HepG2 (cell line): ENCODE results near the gene POLR1C. TPM values are rescaled to one million over a fixed set of nuclear protein-coding genes. Genes with fewer than 3 reads are reported as not detected.

Experiments
- CBFB ChIP-seq: sonication (generic); formaldehyde crosslinking; IDR thresholded peaks from 2 replicates; pipeline ENCODE4 v1.4.0; 2020; ENCODE audit warnings: missing genetic modification reagents
- CREB1 ChIP-seq, 2 experiments: fragments of 450-650 bp in 1 of 2; IDR thresholded peaks; 2 replicates each; pipeline ENCODE4 v1.6.1; 2016 to 2017; ENCODE audit warnings: control low read depth in 1 of 2, mild to moderate bottlenecking in 1 of 2, missing compliant biosample characterization in 1 of 2, missing genetic modification characterization in 1 of 2
- EHMT2 ChIP-seq: fragments of 200-600 bp; sonication (generic); IDR thresholded peaks from 2 replicates; pipeline ENCODE4 v1.7.0; 2017; ENCODE audit warnings: antibody characterized with exemption, low read depth, low read length, borderline replicate concordance
- HNF4G ChIP-seq, 2 experiments: sonication (generic) in 1 of 2; formaldehyde crosslinking in 1 of 2; IDR thresholded peaks; 2 replicates each; pipeline versions ENCODE4 v1.4.0 to v1.6.1; 2011 to 2020; ENCODE audit warnings: borderline replicate concordance in 2 of 2, low read depth in 2 of 2, mild to moderate bottlenecking in 2 of 2, low read length in 1 of 2, missing genetic modification reagents in 1 of 2, moderate library complexity in 1 of 2
- HNRNPUL1 ChIP-seq: fragments of 200-400 bp; formaldehyde crosslinking; IDR thresholded peaks from 2 replicates; pipeline ENCODE4 v1.6.1; 2017; ENCODE audit warnings: low read depth, mild to moderate bottlenecking, low read length, moderate library complexity
- KDM4B ChIP-seq: sonication (generic); formaldehyde crosslinking; IDR thresholded peaks from 2 replicates; pipeline ENCODE4 v1.4.0; 2020; ENCODE audit warnings: missing genetic modification reagents
- MXI1 ChIP-seq: IDR thresholded peaks from 3 replicates; pipeline ENCODE4 v1.6.1; 2012; ENCODE audit warnings: low read depth, low read length, inconsistent platforms, borderline replicate concordance
- NFE2L2 ChIP-seq: fragments of 150-350 bp; IDR thresholded peaks from 2 replicates; pipeline ENCODE4 v1.6.1; 2014; ENCODE audit warnings: low read length
- NONO ChIP-seq, 2 experiments: fragments of 450-650 bp in 1 of 2; sonication (generic) in 1 of 2; formaldehyde crosslinking in 1 of 2; IDR thresholded peaks in 1 of 2; conservative IDR thresholded peaks in 1 of 2; 2 replicates each; pipeline versions ENCODE4 v1.6.1 to v1.8.0; 2017 to 2022; ENCODE audit warnings: mild to moderate bottlenecking in 1 of 2, missing genetic modification reagents in 1 of 2, moderate library complexity in 1 of 2
- SIX1 ChIP-seq: sonication (generic); formaldehyde crosslinking; IDR thresholded peaks from 2 replicates; pipeline ENCODE4 v1.4.0; 2020; ENCODE audit warnings: missing genetic modification reagents, borderline replicate concordance
- SP1 ChIP-seq, 2 experiments: fragments of 450-650 bp in 1 of 2; sonication (generic) in 1 of 2; formaldehyde crosslinking in 1 of 2; IDR thresholded peaks; 2 replicates each; pipeline versions ENCODE4 v1.4.0 to v1.6.1; 2016 to 2020; ENCODE audit warnings: missing genetic modification reagents in 1 of 2
- ZFP41 ChIP-seq: sonication (generic); formaldehyde crosslinking; IDR thresholded peaks from 2 replicates; pipeline ENCODE4 v1.4.0; 2020; ENCODE audit warnings: mild to moderate bottlenecking, missing genetic modification reagents, borderline replicate concordance
- ZFX ChIP-seq: sonication (generic); formaldehyde crosslinking; IDR thresholded peaks from 2 replicates; pipeline ENCODE4 v1.4.0; 2020; ENCODE audit warnings: mild to moderate bottlenecking, low read depth, missing genetic modification reagents, moderate library complexity
- ZMYM2 ChIP-seq: sonication (generic); formaldehyde crosslinking; IDR thresholded peaks from 2 replicates; pipeline ENCODE4 v1.8.0; 2022; ENCODE audit warnings: mild to moderate bottlenecking, missing genetic modification reagents
- ZMYM4 ChIP-seq: sonication (generic); formaldehyde crosslinking; IDR thresholded peaks from 2 replicates; pipeline ENCODE4 v1.8.1; 2023; ENCODE audit warnings: mild to moderate bottlenecking, missing genetic modification reagents
- ZNF124 ChIP-seq: sonication (generic); formaldehyde crosslinking; IDR thresholded peaks from 2 replicates; pipeline ENCODE4 v1.4.0; 2020; ENCODE audit warnings: missing genetic modification reagents
- ZNF17 ChIP-seq: sonication (generic); formaldehyde crosslinking; IDR thresholded peaks from 2 replicates; pipeline ENCODE4 v1.5.0; 2020; ENCODE audit warnings: mild to moderate bottlenecking, missing genetic modification reagents
- ZNF180 ChIP-seq: sonication (generic); formaldehyde crosslinking; IDR thresholded peaks from 2 replicates; pipeline ENCODE4 v1.4.0; 2020; ENCODE audit warnings: low read depth, missing genetic modification reagents, borderline replicate concordance
- ZNF20 ChIP-seq: sonication (generic); formaldehyde crosslinking; IDR thresholded peaks from 2 replicates; pipeline ENCODE4 v1.4.0; 2020; ENCODE audit warnings: mild to moderate bottlenecking, moderate library complexity, missing genetic modification reagents
- ZNF282 ChIP-seq: fragments of 450-650 bp; IDR thresholded peaks from 2 replicates; pipeline ENCODE4 v1.6.1; 2018; ENCODE audit not compliant: partially characterized antibody
- ZNF3 ChIP-seq: IDR thresholded peaks from 2 replicates; pipeline ENCODE4 v1.7.0; 2017; ENCODE audit warnings: inconsistent platforms
- ZNF468 ChIP-seq: sonication (generic); formaldehyde crosslinking; IDR thresholded peaks from 2 replicates; pipeline ENCODE4 v1.8.0; 2022; ENCODE audit warnings: mild to moderate bottlenecking, moderate library complexity, missing genetic modification reagents
- ZNF670 ChIP-seq: sonication (generic); formaldehyde crosslinking; IDR thresholded peaks from 2 replicates; pipeline ENCODE4 v1.8.0; 2022; ENCODE audit warnings: mild to moderate bottlenecking, missing genetic modification reagents, borderline replicate concordance
- polyA plus RNA-seq, 8 experiments: library from polyadenylated mRNA; depleted of rRNA in 3 of 8; stranded (reverse) in 7 of 8; unstranded in 1 of 8; fragments of >200 nt; fragmentation: Illumina TruSeq in 4 of 8; extraction: Trizol in 4 of 8; gene quantifications; 2 replicates each; pipeline versions ENCODE4 v1.2.1 to v1.2.3, GENCODE V29; 2011 to 2016; ENCODE audit warnings: low read depth in 4 of 8, missing spikeins in 1 of 8, mixed read lengths in 1 of 8; ENCODE audit not compliant: insufficient read depth in 1 of 8
- total RNA-seq, 5 experiments: library from RNA; depleted of rRNA; stranded (reverse); fragments of >200 nt; fragmentation: Illumina TruSeq; extraction: Trizol; gene quantifications; 2 replicates each; pipeline ENCODE4 v1.2.3, GENCODE V29; 2016; ENCODE audit warnings: low read depth in 1 of 5
- TF ChIP-seq, protein P1 (sequence below): sonication (generic); formaldehyde crosslinking; IDR thresholded peaks from 2 replicates; pipeline ENCODE4 v1.4.0; 2020; ENCODE audit warnings: missing genetic modification reagents, borderline replicate concordance
- TF ChIP-seq, protein P2 (sequence below): sonication (generic); formaldehyde crosslinking; IDR thresholded peaks from 2 replicates; pipeline ENCODE4 v1.8.0; 2022; ENCODE audit warnings: mild to moderate bottlenecking, missing genetic modification reagents, borderline replicate concordance

Gene POLR1C
- total and polyA plus RNA-seq, 2 of the 13 experiments (the other 11 are each of a cell fraction or from before 2014, with no cell fraction given) = 62.6 to 72.2 TPM

DNA sequence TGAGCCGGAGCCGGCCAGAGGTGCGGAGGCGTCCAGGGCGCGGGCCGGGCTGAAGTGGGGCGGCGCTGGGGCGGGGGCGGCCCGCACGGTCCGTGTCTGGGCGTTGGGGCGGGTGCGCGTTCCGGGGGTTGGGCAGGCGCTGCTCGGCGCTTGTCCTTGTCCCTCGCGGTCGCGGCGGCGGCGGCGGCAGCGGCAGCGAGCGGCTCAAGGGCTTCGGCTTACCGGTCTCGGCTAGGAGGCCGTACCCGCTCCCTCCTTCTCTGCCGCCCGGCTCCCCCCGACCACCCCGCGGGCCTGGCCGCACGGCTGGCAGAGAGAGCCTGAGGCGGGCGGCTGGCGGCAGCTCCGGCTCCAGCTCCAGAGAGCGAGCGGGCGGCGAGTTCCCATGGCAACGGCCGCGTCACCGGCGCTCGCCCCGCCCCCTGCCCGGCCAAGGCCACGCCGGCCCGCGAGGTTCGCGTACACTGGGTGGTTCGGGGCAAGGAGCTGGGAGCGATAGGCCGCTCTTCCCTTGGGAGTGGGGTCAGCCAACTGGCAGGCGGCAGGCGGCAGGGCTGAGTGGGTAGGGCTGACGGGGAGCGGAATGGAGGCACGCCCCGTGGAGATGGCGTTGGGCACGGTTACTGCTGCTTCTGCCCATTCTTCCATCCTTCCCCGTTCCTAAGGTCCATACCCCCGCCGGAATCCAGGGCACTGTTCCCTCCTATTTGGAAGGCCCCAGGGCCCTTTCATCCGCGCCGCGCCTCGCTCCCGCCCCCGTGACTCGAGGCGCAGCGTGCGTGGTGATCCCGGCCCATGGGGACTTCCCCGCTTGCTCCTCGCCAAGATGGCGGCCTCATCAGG, 6.7 kb upstream of the POLR1C start, which contains the start of gene LRRC73 (continued):
- TF ChIP-seq ZNF124 (CRISPR knock-in tag) = no peak
- TF ChIP-seq ZMYM2 (CRISPR knock-in tag) = no peak
- TF ChIP-seq ZNF468 (CRISPR knock-in tag) = no peak
- TF ChIP-seq KDM4B (CRISPR knock-in tag) = no peak
- TF ChIP-seq CBFB = no peak
- no peak for TF ChIP-seq ZNF670 (CRISPR knock-in tag)
- TF ChIP-seq HNRNPUL1 = no peak
- no peak for TF ChIP-seq NONO (IDR thresholded peaks at IDR 0.05)
- TF ChIP-seq NONO (CRISPR knock-in tag; conservative IDR thresholded peaks at IDR 0.05) = peak; percentile 81
- TF ChIP-seq ZNF17 (CRISPR knock-in tag) = no peak
- TF ChIP-seq, protein P1, sequence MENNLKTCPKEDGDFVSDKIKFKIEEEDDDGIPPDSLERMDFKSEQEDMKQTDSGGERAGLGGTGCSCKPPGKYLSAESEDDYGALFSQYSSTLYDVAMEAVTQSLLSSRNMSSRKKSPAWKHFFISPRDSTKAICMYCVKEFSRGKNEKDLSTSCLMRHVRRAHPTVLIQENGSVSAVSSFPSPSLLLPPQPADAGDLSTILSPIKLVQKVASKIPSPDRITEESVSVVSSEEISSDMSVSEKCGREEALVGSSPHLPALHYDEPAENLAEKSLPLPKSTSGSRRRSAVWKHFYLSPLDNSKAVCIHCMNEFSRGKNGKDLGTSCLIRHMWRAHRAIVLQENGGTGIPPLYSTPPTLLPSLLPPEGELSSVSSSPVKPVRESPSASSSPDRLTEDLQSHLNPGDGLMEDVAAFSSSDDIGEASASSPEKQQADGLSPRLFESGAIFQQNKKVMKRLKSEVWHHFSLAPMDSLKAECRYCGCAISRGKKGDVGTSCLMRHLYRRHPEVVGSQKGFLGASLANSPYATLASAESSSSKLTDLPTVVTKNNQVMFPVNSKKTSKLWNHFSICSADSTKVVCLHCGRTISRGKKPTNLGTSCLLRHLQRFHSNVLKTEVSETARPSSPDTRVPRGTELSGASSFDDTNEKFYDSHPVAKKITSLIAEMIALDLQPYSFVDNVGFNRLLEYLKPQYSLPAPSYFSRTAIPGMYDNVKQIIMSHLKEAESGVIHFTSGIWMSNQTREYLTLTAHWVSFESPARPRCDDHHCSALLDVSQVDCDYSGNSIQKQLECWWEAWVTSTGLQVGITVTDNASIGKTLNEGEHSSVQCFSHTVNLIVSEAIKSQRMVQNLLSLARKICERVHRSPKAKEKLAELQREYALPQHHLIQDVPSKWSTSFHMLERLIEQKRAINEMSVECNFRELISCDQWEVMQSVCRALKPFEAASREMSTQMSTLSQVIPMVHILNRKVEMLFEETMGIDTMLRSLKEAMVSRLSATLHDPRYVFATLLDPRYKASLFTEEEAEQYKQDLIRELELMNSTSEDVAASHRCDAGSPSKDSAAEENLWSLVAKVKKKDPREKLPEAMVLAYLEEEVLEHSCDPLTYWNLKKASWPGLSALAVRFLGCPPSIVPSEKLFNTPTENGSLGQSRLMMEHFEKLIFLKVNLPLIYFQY (CRISPR knock-in tag) = no peak
- peak; percentile 76; the same call in 1 of the 2 replicates for TF ChIP-seq CREB1 (IDR thresholded peaks at IDR 0.05)
- no peak for TF ChIP-seq CREB1 (CRISPR knock-in tag; IDR thresholded peaks at IDR 0.05)
- TF ChIP-seq ZNF20 = no peak
- TF ChIP-seq ZNF282 = no peak
- no peak for TF ChIP-seq ZMYM4 (CRISPR knock-in tag)
- TF ChIP-seq ZFX (CRISPR knock-in tag) = peak; percentile 74
- TF ChIP-seq, protein P2, sequence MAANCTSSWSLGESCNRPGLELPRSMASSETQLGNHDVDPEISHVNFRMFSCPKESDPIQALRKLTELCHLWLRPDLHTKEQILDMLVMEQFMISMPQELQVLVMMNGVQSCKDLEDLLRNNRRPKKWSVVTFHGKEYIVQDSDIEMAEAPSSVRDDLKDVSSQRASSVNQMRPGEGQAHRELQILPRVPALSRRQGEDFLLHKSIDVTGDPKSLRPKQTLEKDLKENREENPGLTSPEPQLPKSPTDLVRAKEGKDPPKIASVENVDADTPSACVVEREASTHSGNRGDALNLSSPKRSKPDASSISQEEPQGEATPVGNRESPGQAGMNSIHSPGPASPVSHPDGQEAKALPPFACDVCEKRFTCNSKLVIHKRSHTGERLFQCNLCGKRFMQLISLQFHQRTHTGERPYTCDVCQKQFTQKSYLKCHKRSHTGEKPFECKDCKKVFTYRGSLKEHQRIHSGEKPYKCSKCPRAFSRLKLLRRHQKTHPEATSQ = no peak
- TF ChIP-seq ZNF3 (CRISPR knock-in tag) = no peak
- no peak for TF ChIP-seq SP1 (IDR thresholded peaks at IDR 0.05)
- TF ChIP-seq SP1 (CRISPR knock-in tag; IDR thresholded peaks at IDR 0.05) = peak; percentile 91
- no peak for TF ChIP-seq EHMT2
- no peak for TF ChIP-seq ZFP41 (CRISPR knock-in tag)
- no peak for TF ChIP-seq NFE2L2
- TF ChIP-seq SIX1 (CRISPR knock-in tag) = no peak
- no peak for TF ChIP-seq HNF4G (IDR thresholded peaks at IDR 0.05; ENCODE audit: borderline replicate concordance, low read depth, low read length)
- TF ChIP-seq HNF4G (CRISPR knock-in tag; IDR thresholded peaks at IDR 0.05; ENCODE audit: borderline replicate concordance, low read depth) = 0 out of 2 replicates have a peak, but pooled peaks have one; percentile 36
- TF ChIP-seq MXI1 = peak; percentile 98; the same call in 2 of the 3 replicates
- no peak for TF ChIP-seq ZNF180 (CRISPR knock-in tag)
